Endothelial cell of umbilical vein (primary cell): Measurements from ENCODE around the gene DYRK1B. TPM values are rescaled to one million over a fixed set of nuclear protein-coding genes. Genes with fewer than 3 reads are reported as not detected.

Experiments
- BruUV-seq: library from RNA; stranded (reverse); fragments of 400-500 nt; replicated peaks from 2 replicates; lab custom pipeline; 2021; lab: Mats Ljungman, UMichigan
- CTCF ChIA-PET: fragments of 300-600, 350-600 bp; sonication (Branson Sonifier 250); formaldehyde crosslinking; loops from one replicate; lab custom pipeline; 2021; ENCODE audit warnings: antibody characterized with exemption, inconsistent platforms; lab: Charles Lee
- POLR2A ChIA-PET: fragments of 300-600, 350-600 bp; sonication (Branson Sonifier 250); formaldehyde crosslinking; loops from one replicate; lab custom pipeline; 2021; ENCODE audit warnings: antibody characterized with exemption, inconsistent platforms; lab: Charles Lee
- DNase-seq: peaks from one replicate; pipeline ENCODE4 v3.0.0-alpha.2; 2011; ENCODE audit warnings: low read depth, low spot score
- FAIRE-seq: peaks from 2 replicates; lab custom pipeline; 2011; peaks lifted over from hg19 to GRCh38; lab: Jason Lieb, UNC
- H2AFZ ChIP-seq: 2 replicates; pipeline ENCODE4 v1.6.0; 2012; ENCODE audit warnings: low read depth, low read length, control low read depth, inconsistent platforms
- H3K27ac ChIP-seq: 2 replicates; pipeline ENCODE4 v1.5.1; 2011; ENCODE audit warnings: low read depth, mild to moderate bottlenecking, control low read depth, low read length, moderate library complexity; ENCODE audit not compliant: insufficient read depth
- H3K27me3 ChIP-seq, 2 experiments: 2 replicates each; pipeline versions ENCODE4 v1.6.0 to v1.6.1; 2011; ENCODE audit warnings: low read length in 2 of 2, mixed read lengths in 1 of 2; ENCODE audit not compliant: control insufficient read depth in 2 of 2, insufficient read depth in 2 of 2
- H3K36me3 ChIP-seq, 2 experiments: 2 replicates in 1 of 2; 3 replicates in 1 of 2; pipeline ENCODE4 v1.5.1; 2011; ENCODE audit warnings: low read length in 2 of 2, mild to moderate bottlenecking in 1 of 2, moderate library complexity in 1 of 2; ENCODE audit not compliant: control insufficient read depth in 2 of 2, insufficient read depth in 2 of 2; ENCODE audit errors: extremely low read depth in 1 of 2
- H3K4me1 ChIP-seq: 3 replicates; pipeline ENCODE4 v1.5.1; 2011; ENCODE audit warnings: mild to moderate bottlenecking, low read length; ENCODE audit not compliant: control insufficient read depth, insufficient read depth; ENCODE audit errors: extremely low read depth
- H3K4me2 ChIP-seq: 2 replicates; pipeline ENCODE4 v1.6.1; 2011; ENCODE audit warnings: low read length, control low read depth, mixed read lengths; ENCODE audit not compliant: insufficient read depth
- H3K4me3 ChIP-seq, 3 experiments: fragments of 200-600 bp in 1 of 3; sonication (generic), shearing (Covaris generic) in 1 of 3; replicated peaks in 1 of 3; 2 replicates each; pipeline ENCODE4 v1.5.1; 2011 to 2016; ENCODE audit warnings: control low read depth in 3 of 3, low read length in 3 of 3, mild to moderate bottlenecking in 2 of 3, inconsistent platforms in 1 of 3, low read depth in 1 of 3, moderate library complexity in 1 of 3; ENCODE audit not compliant: insufficient read depth in 1 of 3
- H3K79me2 ChIP-seq: 2 replicates; pipeline ENCODE4 v1.6.0; 2012; ENCODE audit warnings: low read length, inconsistent platforms; ENCODE audit not compliant: control insufficient read depth, insufficient read depth
- H3K9ac ChIP-seq: replicated peaks from 2 replicates; pipeline ENCODE3; 2011; ENCODE audit warnings: low read length, control low read depth; ENCODE audit not compliant: insufficient read depth; ENCODE audit errors: extremely low read depth
- H3K9me1 ChIP-seq: replicated peaks from 3 replicates; pipeline ENCODE4 v1.6.0; 2011; ENCODE audit warnings: mild to moderate bottlenecking, low read length; ENCODE audit not compliant: control insufficient read depth, insufficient read depth; ENCODE audit errors: extremely low read depth
- H3K9me3 ChIP-seq: replicated peaks from 2 replicates; pipeline ENCODE4 v1.5.1; 2012; ENCODE audit warnings: low read length, inconsistent platforms; ENCODE audit not compliant: control insufficient read depth, insufficient read depth
- H4K20me1 ChIP-seq: replicated peaks from 2 replicates; pipeline ENCODE3; 2011; ENCODE audit warnings: mild to moderate bottlenecking, low read length; ENCODE audit not compliant: control insufficient read depth, insufficient read depth; ENCODE audit errors: extremely low read depth
- EZH2 ChIP-seq: IDR thresholded peaks from 2 replicates; pipeline ENCODE4 v1.6.1; 2012; ENCODE audit warnings: borderline replicate concordance, low read depth, mild to moderate bottlenecking, moderate library complexity, low read length, inconsistent platforms; ENCODE audit not compliant: severe bottlenecking
- FOS ChIP-seq: IDR thresholded peaks from 2 replicates; pipeline ENCODE4 v1.6.1; 2011; ENCODE audit warnings: mild to moderate bottlenecking, low read length, moderate library complexity, borderline replicate concordance; ENCODE audit not compliant: insufficient read depth
- JUN ChIP-seq: IDR thresholded peaks from 2 replicates; pipeline ENCODE4 v1.6.1; 2011; ENCODE audit warnings: borderline replicate concordance, low read depth; ENCODE audit not compliant: insufficient read length, insufficient read depth
- MYC ChIP-seq: IDR thresholded peaks from one replicate; pipeline ENCODE4 v1.6.1; 2011; ENCODE audit warnings: mild to moderate bottlenecking, low read depth, low read length
- POLR2AphosphoS5 ChIP-seq: IDR thresholded peaks from 2 replicates; pipeline ENCODE4 v1.6.1; 2012; ENCODE audit warnings: low read depth, mild to moderate bottlenecking, control low read depth, low read length, moderate library complexity; ENCODE audit not compliant: insufficient read depth
- dilution Hi-C: fragments of 300-500 bp; cut with MboI; formaldehyde crosslinking; loops from one replicate; pipeline ENCODE4 v1.15.0; 2019; ENCODE audit warnings: low sequenced_read_pairs; ENCODE audit not compliant: extremely low pct_ligation_motif_present
- intact Hi-C: fragments of 100-400 bp; cut with micrococcal nuclease; formaldehyde crosslinking; loops from one replicate; pipeline ENCODE4 v1.10.0; 2022
- polyA plus RNA-seq, 4 experiments: library from polyadenylated mRNA; depleted of rRNA in 3 of 4; stranded (reverse) in 3 of 4; unstranded in 1 of 4; fragments of >200 nt; gene quantifications; 2 replicates each; pipeline versions ENCODE4 v1.2.1 to v1.2.3, GENCODE V29; 2011 to 2012; ENCODE audit warnings: missing spikeins in 1 of 4
- total RNA-seq: library from RNA; stranded (reverse); gene quantifications from 2 replicates; pipeline ENCODE4 v1.2.3, GENCODE V29; 2021
- TF ChIP-seq, protein P1 (sequence below), 2 donors: IDR thresholded peaks; 1 replicate in 1 of 2; 2 replicates in 1 of 2; pipeline ENCODE4 v1.5.1; 2011; ENCODE audit warnings: low read length in 2 of 2, mild to moderate bottlenecking in 2 of 2, moderate library complexity in 2 of 2, control low read depth in 1 of 2, inconsistent platforms in 1 of 2, low read depth in 1 of 2; ENCODE audit not compliant: insufficient read depth in 1 of 2; ENCODE audit errors: extremely low read depth in 1 of 2

The DYRK1B gene
- total and polyA plus RNA-seq, 2 donors (not counting 3 experiments of a cell fraction or from before 2014, with no cell fraction given) = 17.7 to 30.8 TPM

DNA sequence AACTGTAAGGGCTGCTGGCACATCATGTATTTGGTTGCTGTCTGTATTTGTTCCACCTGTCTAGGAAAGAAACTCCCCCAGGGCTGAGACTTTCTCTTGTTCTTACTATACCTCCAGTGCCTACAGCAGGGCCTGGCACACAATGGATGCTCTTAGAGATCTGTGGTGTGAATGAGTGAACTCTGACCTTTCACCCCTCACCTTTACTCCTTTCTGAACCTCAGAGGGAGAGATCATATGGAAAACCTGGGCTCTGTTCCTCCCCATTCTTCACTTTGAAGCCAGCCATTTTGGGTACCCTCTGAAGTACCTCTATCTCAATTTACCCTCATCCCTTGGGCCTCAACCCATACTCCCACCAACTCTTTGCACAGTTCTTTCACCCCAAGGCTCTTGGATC lies 3.1 kb downstream of the DYRK1B start:
- Histone ChIP-seq H3K4me2 (no peak overlapping the region), H3K27ac (no peak overlapping the region), H3K9me3 (no peaks in the 10 kb centered on the region), H3K36me3 (peaks cover 4 to 35% of the 10 kb centered on the region in 2 experiments), H3K9ac (no peak overlapping the region), H2AFZ (no peak overlapping the region), H4K20me1 (no peaks in the 10 kb centered on the region), H3K4me1 (peaks cover 8% of the 10 kb centered on the region), H3K4me3 (no peak overlapping the region), H3K9me1 (no peaks in the 10 kb centered on the region), H3K79me2 (peaks cover 8% of the 10 kb centered on the region), H3K27me3 (no peaks in the 10 kb centered on the region)
- TF ChIP-seq POLR2AphosphoS5 (no peak), FOS (no peak), MYC (no peak)
- TF ChIP-seq, protein P1, sequence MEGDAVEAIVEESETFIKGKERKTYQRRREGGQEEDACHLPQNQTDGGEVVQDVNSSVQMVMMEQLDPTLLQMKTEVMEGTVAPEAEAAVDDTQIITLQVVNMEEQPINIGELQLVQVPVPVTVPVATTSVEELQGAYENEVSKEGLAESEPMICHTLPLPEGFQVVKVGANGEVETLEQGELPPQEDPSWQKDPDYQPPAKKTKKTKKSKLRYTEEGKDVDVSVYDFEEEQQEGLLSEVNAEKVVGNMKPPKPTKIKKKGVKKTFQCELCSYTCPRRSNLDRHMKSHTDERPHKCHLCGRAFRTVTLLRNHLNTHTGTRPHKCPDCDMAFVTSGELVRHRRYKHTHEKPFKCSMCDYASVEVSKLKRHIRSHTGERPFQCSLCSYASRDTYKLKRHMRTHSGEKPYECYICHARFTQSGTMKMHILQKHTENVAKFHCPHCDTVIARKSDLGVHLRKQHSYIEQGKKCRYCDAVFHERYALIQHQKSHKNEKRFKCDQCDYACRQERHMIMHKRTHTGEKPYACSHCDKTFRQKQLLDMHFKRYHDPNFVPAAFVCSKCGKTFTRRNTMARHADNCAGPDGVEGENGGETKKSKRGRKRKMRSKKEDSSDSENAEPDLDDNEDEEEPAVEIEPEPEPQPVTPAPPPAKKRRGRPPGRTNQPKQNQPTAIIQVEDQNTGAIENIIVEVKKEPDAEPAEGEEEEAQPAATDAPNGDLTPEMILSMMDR (IDR thresholded peaks at IDR 0.05; ENCODE audit: extremely low read depth in 1 of 2, insufficient read depth in 1 of 2, low read depth in 1 of 2, low read length in 2 of 2) = no peak
- dilution Hi-C loops = no loop called here
- BruUV-seq = no TSS peak
- ChIA-PET CTCF (interaction anchor here (1.0 kb wide), 1 partner anchor 13 kb away, joined by 4 read pairs; no protein-coding TSS in a partner anchor), POLR2A (no interaction called here)
- DNase-seq (no peak), FAIRE-seq (no peak)
- intact Hi-C loops = loop anchor here (5.0 kb wide), 1 partner anchor 596 kb away; the partner anchor contains the start of gene SERTAD1

- H3K9ac ChIP-seq = no peak overlapping the region
- H3K27me3 ChIP-seq = no peaks in the 10 kb centered on the region
- no peak overlapping the region for H3K27ac ChIP-seq
- H3K9me1 ChIP-seq = no peaks in the 10 kb centered on the region
- no peak overlapping the region for H3K4me2 ChIP-seq
- H3K79me2 ChIP-seq = peaks cover 8% of the 10 kb centered on the region
- no peaks in the 10 kb centered on the region for H3K9me3 ChIP-seq
- TF ChIP-seq FOS (no peak), JUN (no peak), MYC (no peak), EZH2 (no peak)
- TF ChIP-seq, protein P1 (IDR thresholded peaks at IDR 0.05; ENCODE audit: extremely low read depth in 1 of 2, insufficient read depth in 1 of 2, low read depth in 1 of 2, low read length in 2 of 2) = no peak
- H2AFZ ChIP-seq = no peak overlapping the region
- H4K20me1 ChIP-seq = no peaks in the 10 kb centered on the region
- intact Hi-C loops (loop anchor here (5.0 kb wide), 1 partner anchor 597 kb away; the partner anchor contains the start of gene SERTAD1), dilution Hi-C loops (no loop called here)
- no peak overlapping the region for H3K4me3 ChIP-seq
- FAIRE-seq (no peak), DNase-seq (no peak)
- BruUV-seq = no TSS peak
- CTCF ChIA-PET = no interaction called here
- peaks cover 4 to 36% of the 10 kb centered on the region in 2 experiments for H3K36me3 ChIP-seq
- H3K4me1 ChIP-seq = peaks cover 8% of the 10 kb centered on the region
- POLR2A ChIA-PET = no interaction called here
These were observed 3.6 kb downstream of the DYRK1B start for GRCh38 chr19:39830406-39830805.
